HG02759 (cell line): ENCODE measurements around the gene BBS5.
"Not testable (repeated sequence)": the region's sequence is repeated elsewhere in the genome, so short reads cannot be mapped to it uniquely, and the experiment has no call there.

Source experiments
- ATAC-seq: cut with Tn5 transposase; IDR thresholded peaks from one replicate; pipeline ENCODE4 v1.9.1; 2021; ENCODE audit warnings: mild to moderate bottlenecking, moderate library complexity; ENCODE audit not compliant: unreplicated experiment

The BBS5 gene

GRCh38 chr2:169479257-169480078 is at the start of gene BBS5:
TSS of gene BBS5 (plus strand) at chr2:169479494. CDS start at chr2:169479554, 60 bp downstream.
- ATAC-seq = peak; percentile 97

- ATAC-seq = not testable (repeated sequence)
Measured at GRCh38 chr2:169431772-169432171, 47.5 kb upstream of the BBS5 start.

GRCh38 chr2:169434236-169434635 is 45.1 kb upstream of the BBS5 start:
- ATAC-seq = not testable (repeated sequence)

GRCh38 chr2:169438466-169439072 is 40.7 kb upstream of the BBS5 start:
- ATAC-seq = no peak

- no peak for ATAC-seq
Measured at GRCh38 chr2:169439900-169440299, 39.4 kb upstream of the BBS5 start.

GRCh38 chr2:169446452-169446851 is 32.8 kb upstream of the BBS5 start:
- no peak for ATAC-seq

- no peak for ATAC-seq
Measured at GRCh38 chr2:169448316-169448715, 31.0 kb upstream of the BBS5 start.

- no peak for ATAC-seq
Measured at GRCh38 chr2:169448865-169449264, 30.4 kb upstream of the BBS5 start.

GRCh38 chr2:169452080-169452479 is 27.2 kb upstream of the BBS5 start:
- no peak for ATAC-seq

- not testable (repeated sequence) for ATAC-seq
Measured at GRCh38 chr2:169453044-169453443, 26.2 kb upstream of the BBS5 start.

- ATAC-seq = no peak
Measured at GRCh38 chr2:169461143-169461542, 18.2 kb upstream of the BBS5 start.

- no peak for ATAC-seq
Measured at GRCh38 chr2:169462896-169463695, 16.2 kb upstream of the BBS5 start.

- no peak for ATAC-seq
Measured at GRCh38 chr2:169464466-169464865, 14.8 kb upstream of the BBS5 start.

- no peak for ATAC-seq
Measured at GRCh38 chr2:169464882-169465281, 14.4 kb upstream of the BBS5 start.

GRCh38 chr2:169468841-169469240 is 10.5 kb upstream of the BBS5 start:
- ATAC-seq = no peak

- ATAC-seq = no peak
Measured at GRCh38 chr2:169469952-169470572, 9.2 kb upstream of the BBS5 start.

- no peak for ATAC-seq
Measured at GRCh38 chr2:169472249-169472648, 7.0 kb upstream of the BBS5 start.

GRCh38 chr2:169476459-169476858 is 2.8 kb upstream of the BBS5 start:
- ATAC-seq = no peak

- no peak for ATAC-seq
Measured at GRCh38 chr2:169478339-169478738, 955 bp upstream of the BBS5 start.

- no peak for ATAC-seq
Measured at GRCh38 chr2:169478745-169479256, 493 bp upstream of the BBS5 start.

GRCh38 chr2:169480079-169480465 is 778 bp downstream of the BBS5 start:
- ATAC-seq = peak; percentile 1
